Hepatocyte (in vitro differentiated cells): ENCODE results near the gene PDCL3.

ENCODE experiments used
- CTCF ChIP-seq: fragments of 200-600 bp; sonication (generic); IDR thresholded peaks from 2 replicates; pipeline ENCODE4 v1.5.1; 2016; ENCODE audit warnings: antibody characterized with exemption, mild to moderate bottlenecking; ENCODE audit not compliant: poor library complexity
- EZH2 ChIP-seq: fragments of 200-600 bp; sonication (generic); IDR thresholded peaks from 2 replicates; pipeline ENCODE4 v1.6.1; 2016; ENCODE audit warnings: antibody characterized with exemption, mild to moderate bottlenecking, borderline replicate concordance

GRCh38 chr2:100513650-100514049 is 49.1 kb upstream of the PDCL3 start:
- TF ChIP-seq CTCF (no peak), EZH2 (no peak)
